ENCODE data around the gene DDX11.
"Not testable (repeated sequence)": the region's sequence is repeated elsewhere in the genome, so short reads cannot be mapped to it uniquely, and the experiment has no call there.

The DDX11 gene

GRCh38 chr12:31122481-31122880 lies 48.8 kb downstream of the DDX11 start:
- H3F3A ChIP-seq (ENCODE audit: control insufficient read depth, insufficient read depth) = no peaks in the 10 kb centered on the region
- H3K9me2 ChIP-seq (replicated peaks; ENCODE audit: control insufficient read depth, low read length) = no peaks in the 10 kb centered on the region
- H3K4me2 ChIP-seq (ENCODE audit: low read length) = no peak overlapping the region
- H3K36me3 ChIP-seq (ENCODE audit: control insufficient read depth, low read length) = no peaks in the 10 kb centered on the region
- H3K79me2 ChIP-seq (ENCODE audit: control insufficient read depth, low read length) = no peaks in the 10 kb centered on the region
- no peak overlapping the region for H3K4me3 ChIP-seq (ENCODE audit: low read length)
- no peaks in the 10 kb centered on the region for H3K27me3 ChIP-seq (ENCODE audit: control insufficient read depth, low read length)
- H3K4me1 ChIP-seq (ENCODE audit: control insufficient read depth, low read length) = no peaks in the 10 kb centered on the region
- 0 out of 2 replicates have a peak, but pooled peaks cover 5% of the 10 kb centered on the region for H3K9me3 ChIP-seq (ENCODE audit: control insufficient read depth, insufficient read depth, low read length)
- no peaks in the 10 kb centered on the region for H4K20me1 ChIP-seq (ENCODE audit: control insufficient read depth, insufficient read depth, low read depth, low read length)
- H3K27ac ChIP-seq (ENCODE audit: low read depth, low read length) = no peak overlapping the region
- TF ChIP-seq EZH2phosphoT487 (IDR thresholded peaks at IDR 0.05; ENCODE audit: borderline replicate concordance, low read length) (no peak), CTCF (IDR thresholded peaks at IDR 0.05; ENCODE audit: low read depth, low read length, poor library complexity, severe bottlenecking) (no peak)

DNA sequence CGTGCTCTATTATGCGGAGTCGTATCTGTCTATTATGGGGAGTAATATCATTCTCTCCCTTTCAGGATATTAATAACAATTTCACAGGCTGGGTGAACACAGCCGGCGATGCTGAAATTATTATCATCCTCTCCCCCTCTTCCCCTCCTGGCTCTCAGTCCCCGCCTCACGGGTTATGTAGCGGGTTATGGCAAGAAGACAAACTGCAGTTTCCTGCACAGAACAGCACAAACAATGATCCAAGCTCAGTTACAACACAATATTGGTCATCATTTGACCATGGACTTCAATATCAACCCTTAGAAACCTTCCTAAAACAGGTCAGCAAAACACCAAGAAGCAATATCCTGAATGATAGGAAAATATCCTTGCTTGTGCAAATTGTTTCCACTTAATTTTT lies 50.5 kb downstream of the DDX11 start:
- not testable (repeated sequence) for H4K20me1 ChIP-seq (ENCODE audit: control insufficient read depth, insufficient read depth, low read depth, low read length); H3K36me3 ChIP-seq (ENCODE audit: control insufficient read depth, low read length); H3K27ac ChIP-seq (ENCODE audit: low read depth, low read length); H3K27me3 ChIP-seq (ENCODE audit: control insufficient read depth, low read length); H3K4me3 ChIP-seq (ENCODE audit: low read length); H3K4me1 ChIP-seq (ENCODE audit: control insufficient read depth, low read length); H3K9me3 ChIP-seq (ENCODE audit: control insufficient read depth, insufficient read depth, low read length); H3K4me2 ChIP-seq (ENCODE audit: low read length); H3K79me2 ChIP-seq (ENCODE audit: control insufficient read depth, low read length); H3K9me2 ChIP-seq (replicated peaks; ENCODE audit: control insufficient read depth, low read length); H3F3A ChIP-seq (ENCODE audit: control insufficient read depth, insufficient read depth)

DNA sequence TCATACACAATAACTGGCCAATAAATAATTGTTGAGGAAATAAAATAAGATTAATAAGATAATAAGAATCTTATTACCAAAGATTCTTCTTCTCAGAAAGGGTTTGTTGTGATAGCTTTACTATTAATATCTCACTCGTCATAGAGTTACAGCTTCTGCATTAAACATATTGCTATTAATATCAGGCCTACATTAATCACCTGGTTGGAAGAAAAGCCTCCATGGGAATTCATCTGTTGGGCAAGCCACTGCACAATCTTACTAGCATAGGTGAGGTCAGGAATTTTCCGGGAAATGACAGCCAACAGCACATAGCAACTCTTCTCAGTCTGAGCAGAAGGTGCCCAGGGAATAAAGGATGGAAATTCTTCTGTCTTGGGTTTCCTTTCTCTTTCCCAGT lies 51.5 kb downstream of the DDX11 start:
- not testable (repeated sequence) for H3K4me1 ChIP-seq (ENCODE audit: control insufficient read depth, low read length); H3K36me3 ChIP-seq (ENCODE audit: control insufficient read depth, low read length); H3K9me2 ChIP-seq (replicated peaks; ENCODE audit: control insufficient read depth, low read length); H3K27ac ChIP-seq (ENCODE audit: low read depth, low read length); H3K79me2 ChIP-seq (ENCODE audit: control insufficient read depth, low read length); H3F3A ChIP-seq (ENCODE audit: control insufficient read depth, insufficient read depth); H3K4me3 ChIP-seq (ENCODE audit: low read length); H3K4me2 ChIP-seq (ENCODE audit: low read length); H3K9me3 ChIP-seq (ENCODE audit: control insufficient read depth, insufficient read depth, low read length); H3K27me3 ChIP-seq (ENCODE audit: control insufficient read depth, low read length); H4K20me1 ChIP-seq (ENCODE audit: control insufficient read depth, insufficient read depth, low read depth, low read length)

GRCh38 chr12:31127209-31127848 lies 53.7 kb downstream of the DDX11 start:
- not testable (repeated sequence) for H4K20me1 ChIP-seq (ENCODE audit: control insufficient read depth, insufficient read depth, low read depth, low read length); H3K79me2 ChIP-seq (ENCODE audit: control insufficient read depth, low read length); H3F3A ChIP-seq (ENCODE audit: control insufficient read depth, insufficient read depth); H3K36me3 ChIP-seq (ENCODE audit: control insufficient read depth, low read length); H3K4me1 ChIP-seq (ENCODE audit: control insufficient read depth, low read length); H3K9me2 ChIP-seq (replicated peaks; ENCODE audit: control insufficient read depth, low read length); H3K4me2 ChIP-seq (ENCODE audit: low read length); H3K27ac ChIP-seq (ENCODE audit: low read depth, low read length); H3K9me3 ChIP-seq (ENCODE audit: control insufficient read depth, insufficient read depth, low read length); H3K27me3 ChIP-seq (ENCODE audit: control insufficient read depth, low read length); H3K4me3 ChIP-seq (ENCODE audit: low read length)

GRCh38 chr12:31136581-31136980 lies 62.9 kb downstream of the DDX11 start:
- not testable (repeated sequence) for H3K9me3 ChIP-seq (ENCODE audit: control insufficient read depth, insufficient read depth, low read length); H3K4me1 ChIP-seq (ENCODE audit: control insufficient read depth, low read length); H3K4me3 ChIP-seq (ENCODE audit: low read length); H3K79me2 ChIP-seq (ENCODE audit: control insufficient read depth, low read length); H3K4me2 ChIP-seq (ENCODE audit: low read length); H3K36me3 ChIP-seq (ENCODE audit: control insufficient read depth, low read length); H3K27ac ChIP-seq (ENCODE audit: low read depth, low read length); H3K9me2 ChIP-seq (replicated peaks; ENCODE audit: control insufficient read depth, low read length); H3K27me3 ChIP-seq (ENCODE audit: control insufficient read depth, low read length); H4K20me1 ChIP-seq (ENCODE audit: control insufficient read depth, insufficient read depth, low read depth, low read length); H3F3A ChIP-seq (ENCODE audit: control insufficient read depth, insufficient read depth)

- not testable (repeated sequence) for H3K9me3 ChIP-seq (ENCODE audit: control insufficient read depth, insufficient read depth, low read length); H4K20me1 ChIP-seq (ENCODE audit: control insufficient read depth, insufficient read depth, low read depth, low read length); H3K36me3 ChIP-seq (ENCODE audit: control insufficient read depth, low read length); H3K27ac ChIP-seq (ENCODE audit: low read depth, low read length); H3F3A ChIP-seq (ENCODE audit: control insufficient read depth, insufficient read depth); H3K27me3 ChIP-seq (ENCODE audit: control insufficient read depth, low read length); H3K9me2 ChIP-seq (replicated peaks; ENCODE audit: control insufficient read depth, low read length); H3K4me3 ChIP-seq (ENCODE audit: low read length); H3K79me2 ChIP-seq (ENCODE audit: control insufficient read depth, low read length); H3K4me1 ChIP-seq (ENCODE audit: control insufficient read depth, low read length); H3K4me2 ChIP-seq (ENCODE audit: low read length)
Observed at GRCh38 chr12:31144768-31145167, 71.1 kb downstream of the DDX11 start.

GRCh38 chr12:31145296-31145695 lies 71.6 kb downstream of the DDX11 start:
- H3K9me2 ChIP-seq (replicated peaks; ENCODE audit: control insufficient read depth, low read length); H3F3A ChIP-seq (ENCODE audit: control insufficient read depth, insufficient read depth); H3K36me3 ChIP-seq (ENCODE audit: control insufficient read depth, low read length); H3K9me3 ChIP-seq (ENCODE audit: control insufficient read depth, insufficient read depth, low read length); H4K20me1 ChIP-seq (ENCODE audit: control insufficient read depth, insufficient read depth, low read depth, low read length); H3K4me1 ChIP-seq (ENCODE audit: control insufficient read depth, low read length); H3K79me2 ChIP-seq (ENCODE audit: control insufficient read depth, low read length); H3K4me2 ChIP-seq (ENCODE audit: low read length); H3K27ac ChIP-seq (ENCODE audit: low read depth, low read length); H3K4me3 ChIP-seq (ENCODE audit: low read length); H3K27me3 ChIP-seq (ENCODE audit: control insufficient read depth, low read length): not testable (repeated sequence)

All from DOHH2 (cell line).